GM21360 (cell line): ENCODE results near the gene BCL2.
A peak's percentile ranks its signal among the peaks of the same experiment; 100 is the strongest.

Source experiments
- ATAC-seq: cut with Tn5 transposase; IDR thresholded peaks from one replicate; pipeline ENCODE4 v1.9.1; 2021; ENCODE audit warnings: mild to moderate bottlenecking, moderate library complexity; ENCODE audit not compliant: unreplicated experiment

Gene BCL2

DNA sequence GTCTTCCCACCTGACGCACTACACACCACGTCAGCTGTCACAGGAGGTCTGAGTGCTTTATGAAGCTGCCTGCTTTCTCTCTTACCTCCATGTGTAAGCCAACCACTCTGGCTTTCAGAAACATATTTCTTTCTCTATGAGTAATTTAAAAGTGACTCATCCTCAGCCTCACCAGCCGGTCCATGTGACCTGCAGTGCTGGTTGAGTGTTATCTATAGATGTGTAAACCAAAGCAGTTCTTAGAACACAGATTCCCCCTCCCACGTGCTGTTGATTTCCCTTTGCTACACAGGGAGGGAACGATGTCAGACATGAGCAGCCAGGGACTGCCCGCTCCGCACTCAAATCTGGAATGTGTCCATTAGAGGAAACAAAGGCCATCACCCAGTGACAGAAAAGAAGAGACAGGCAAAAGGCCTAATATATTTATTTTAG is 157.8 kb downstream of the BCL2 start:
- ATAC-seq: peak; percentile 51

DNA sequence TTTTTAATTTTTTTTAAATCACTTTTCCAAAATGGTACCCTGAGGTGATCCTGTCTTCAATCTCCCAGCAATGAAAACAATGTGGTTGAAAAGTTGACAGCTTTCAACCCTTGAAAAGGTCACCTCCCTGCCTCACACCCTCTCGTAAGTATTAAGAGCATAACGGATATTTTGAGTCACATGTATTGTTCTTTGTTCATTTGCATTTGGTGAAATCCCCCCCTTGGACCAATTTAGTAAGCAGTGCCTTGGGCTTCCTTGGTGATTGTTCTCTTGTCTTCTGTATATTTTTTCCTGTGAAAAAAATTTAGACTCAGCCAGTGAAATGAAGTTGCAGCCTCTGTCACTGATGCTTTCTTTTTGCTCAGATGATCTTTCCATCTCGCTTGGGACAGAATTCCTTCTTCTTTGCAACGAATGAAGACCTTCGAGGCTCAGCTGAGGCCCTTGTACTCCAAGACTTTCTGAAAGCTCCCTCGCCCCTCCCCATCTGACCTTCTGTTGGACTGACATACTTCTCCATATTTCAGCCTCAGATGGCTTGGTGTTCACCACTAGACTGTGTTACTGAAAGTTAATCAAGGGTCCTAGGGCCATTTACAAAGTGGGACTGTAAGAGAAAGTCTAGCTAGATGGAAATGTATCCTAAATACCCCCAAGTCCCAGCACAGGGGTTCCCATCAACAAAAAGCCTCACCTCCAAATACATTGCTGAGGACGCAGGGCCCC is 158.4 kb downstream of the BCL2 start:
- peak; percentile 17 for ATAC-seq

DNA sequence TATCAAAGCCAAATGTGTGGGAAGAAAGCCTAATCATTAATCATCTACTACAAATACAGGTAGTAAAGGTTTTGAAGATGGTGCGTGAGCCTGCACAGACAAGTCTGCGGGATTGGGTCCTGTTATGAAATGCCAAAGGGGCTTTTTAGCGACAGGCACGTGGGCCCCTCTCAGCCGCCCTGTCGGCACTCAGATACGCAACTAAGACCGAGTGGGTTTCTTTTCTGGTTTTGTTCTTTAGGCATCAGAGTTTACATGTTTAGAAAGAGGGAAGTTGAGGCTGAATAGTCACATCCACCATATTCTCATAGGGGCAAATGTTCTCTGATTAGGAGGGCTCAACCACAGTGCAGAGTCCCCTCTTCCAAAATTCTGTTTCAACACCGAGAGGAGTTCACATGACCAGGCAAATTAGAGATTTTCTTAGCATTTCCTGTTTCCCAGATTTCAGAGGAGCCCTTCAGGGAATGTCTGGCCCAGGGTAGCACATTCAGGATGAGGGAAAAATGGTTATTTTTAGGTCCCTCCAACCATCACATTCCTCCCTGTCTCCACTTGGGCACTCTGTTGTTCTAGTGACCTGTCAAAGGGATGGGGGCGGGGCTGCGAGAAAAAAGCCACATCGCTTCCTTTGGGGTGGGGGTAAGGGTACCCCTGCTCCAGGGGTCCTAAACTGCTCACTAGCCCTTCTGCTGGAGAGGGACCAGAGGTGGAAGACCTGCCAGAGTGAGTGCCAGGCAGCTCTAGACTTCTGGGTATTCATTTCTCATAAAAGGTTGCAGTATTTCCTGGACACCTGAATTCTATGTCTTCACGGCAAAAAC is 159.2 kb downstream of the BCL2 start:
- no peak for ATAC-seq

DNA sequence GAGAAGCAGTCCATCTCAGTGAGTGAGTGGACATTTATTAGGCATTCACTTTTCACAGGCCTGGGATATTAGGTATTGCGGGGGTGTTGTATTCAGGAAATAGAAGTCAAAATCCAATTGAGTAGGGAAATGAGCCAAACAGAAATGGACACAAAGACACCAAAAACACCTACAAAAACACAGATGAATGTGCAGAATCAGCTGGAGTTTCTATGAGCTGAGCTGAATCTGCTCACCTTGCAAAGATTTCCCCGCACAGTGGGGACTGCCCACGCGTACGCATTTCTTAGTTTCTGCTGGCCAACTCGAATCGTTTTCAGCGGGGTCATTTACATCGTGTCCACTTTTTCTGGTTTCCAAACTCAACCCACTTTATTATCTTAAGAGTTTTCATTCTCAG is 160.0 kb downstream of the BCL2 start:
- no peak for ATAC-seq

DNA sequence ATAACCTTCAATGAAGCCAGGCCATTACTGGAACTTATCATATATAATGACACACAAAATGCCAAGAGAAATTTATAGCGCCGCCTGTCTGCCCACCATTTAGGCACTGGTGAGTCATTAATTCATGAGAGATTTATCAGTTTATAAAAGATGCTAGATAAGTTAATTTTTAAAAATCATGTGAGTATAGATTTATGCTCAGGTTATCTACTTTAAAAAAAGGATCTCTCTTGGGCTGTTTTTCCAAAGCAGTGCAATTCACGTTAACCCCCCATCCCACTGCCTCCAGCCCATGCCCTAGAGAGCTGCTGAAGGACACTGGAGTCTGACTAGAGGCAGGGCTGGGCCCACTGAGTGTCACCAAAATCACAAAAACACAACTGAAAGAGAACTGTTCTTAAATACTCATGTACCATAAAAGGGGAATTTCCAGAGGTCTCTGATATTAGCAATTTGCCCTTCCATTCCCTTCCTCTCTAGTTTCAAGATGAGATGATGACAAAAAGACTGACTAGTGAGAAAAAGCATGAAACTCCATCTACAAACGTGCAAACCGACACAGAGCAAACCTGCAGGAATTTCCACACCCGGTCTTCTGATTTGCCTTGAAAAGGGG is 160.8 kb downstream of the BCL2 start:
- ATAC-seq: no peak

DNA sequence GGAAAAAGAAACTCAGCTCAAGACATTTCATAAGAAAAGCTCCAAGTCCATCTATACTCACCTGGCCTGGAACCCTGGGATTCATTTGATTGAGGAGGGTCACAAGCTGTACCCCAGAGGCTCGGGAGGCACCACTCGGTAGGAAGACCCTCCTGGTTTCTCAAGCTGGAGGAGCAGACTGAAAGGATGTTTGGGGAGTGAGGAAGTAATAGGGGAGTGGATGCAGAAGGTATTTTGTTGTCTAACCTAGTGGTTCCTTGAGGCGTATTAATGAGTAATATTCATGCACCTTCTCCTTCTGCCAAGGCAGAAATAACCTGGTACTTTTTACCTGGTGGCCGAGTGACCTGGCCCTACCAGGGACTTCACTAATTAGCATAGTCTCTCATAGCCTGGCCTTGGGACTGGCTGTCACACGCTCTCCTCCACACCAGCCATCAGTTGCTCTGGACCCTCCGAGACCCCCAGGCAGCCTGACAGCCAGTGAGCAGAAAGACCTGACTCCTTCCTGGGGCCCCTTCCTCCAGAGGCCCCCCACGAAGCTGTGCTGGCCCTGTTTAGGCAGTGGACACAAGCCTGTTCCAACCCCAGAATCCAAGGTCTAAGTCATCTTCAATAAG is 161.4 kb downstream of the BCL2 start:
- ATAC-seq: no peak

DNA sequence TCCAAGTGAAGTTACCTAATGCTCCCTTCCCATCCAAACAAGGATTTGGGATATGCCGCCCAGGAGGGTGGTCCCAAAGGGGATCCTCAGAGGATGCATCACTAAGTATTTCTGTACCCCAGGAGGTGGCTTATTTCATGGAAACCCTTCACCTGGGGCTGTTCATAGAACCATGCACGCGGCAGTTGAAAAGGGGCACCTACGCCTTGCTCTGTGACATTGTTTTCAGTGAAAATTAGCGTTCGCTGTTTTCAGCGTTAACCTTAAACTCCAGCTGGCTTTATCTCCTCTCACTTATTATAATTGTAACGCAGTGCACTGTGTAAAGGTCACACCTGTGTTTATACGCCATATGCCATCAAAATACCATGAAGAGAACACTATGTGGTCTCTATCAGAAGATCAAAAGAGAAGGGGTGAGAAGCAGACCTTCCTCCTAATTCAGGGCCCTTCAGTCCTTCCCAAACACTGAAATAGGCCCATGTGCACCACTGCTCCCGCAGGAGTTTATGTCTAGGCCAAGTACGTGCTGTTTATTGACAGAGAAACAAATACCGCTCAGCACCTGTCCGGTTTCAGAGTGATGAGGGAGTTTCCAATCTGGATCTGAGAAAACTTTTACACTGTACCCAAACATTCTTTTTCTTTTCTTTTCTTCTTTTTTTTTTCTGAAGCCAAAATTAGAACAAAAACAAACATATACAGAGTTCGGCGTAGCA is 162.1 kb downstream of the BCL2 start:
- ATAC-seq: no peak

DNA sequence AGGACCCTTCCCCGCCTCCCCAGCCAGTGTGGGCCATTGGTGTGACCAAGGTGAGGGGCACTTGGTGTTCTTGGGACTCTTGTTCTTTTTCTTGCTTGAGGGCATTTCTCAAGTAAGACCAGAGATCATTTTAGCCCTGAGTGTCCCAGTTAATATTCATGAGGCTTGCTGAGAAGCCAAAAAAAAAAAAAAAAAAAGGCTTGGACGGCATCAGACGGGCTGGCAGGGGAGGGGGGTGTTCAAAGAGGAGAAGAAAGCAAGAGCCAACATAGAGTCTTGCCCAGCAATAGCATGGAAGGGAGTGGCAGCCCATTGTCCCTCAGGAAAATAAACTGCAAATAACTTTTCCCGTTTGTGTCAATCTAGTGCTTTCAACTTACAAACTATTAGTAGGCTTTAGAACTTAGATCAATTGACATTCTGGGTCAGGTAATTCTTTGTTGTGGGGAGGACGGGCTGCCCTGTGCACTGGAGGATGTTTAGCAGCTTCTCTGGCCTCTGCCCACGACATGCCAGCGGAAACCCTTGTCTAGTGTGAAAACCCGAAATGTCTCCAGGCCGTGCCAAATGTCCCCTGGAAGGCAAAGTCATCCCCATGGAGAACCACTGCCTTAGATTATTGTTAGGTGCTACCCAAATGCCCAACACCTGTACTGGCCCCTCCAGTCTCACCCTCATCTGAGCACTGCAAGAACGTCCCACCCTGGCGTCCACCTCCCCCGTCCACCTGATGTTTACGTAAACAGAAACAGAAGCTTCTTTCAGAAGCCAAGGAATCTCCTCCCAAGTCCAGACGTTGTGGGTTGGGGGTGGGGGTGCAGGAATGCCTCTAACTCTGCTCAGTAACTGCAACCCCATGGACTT is 163.4 kb downstream of the BCL2 start:
- no peak for ATAC-seq

DNA sequence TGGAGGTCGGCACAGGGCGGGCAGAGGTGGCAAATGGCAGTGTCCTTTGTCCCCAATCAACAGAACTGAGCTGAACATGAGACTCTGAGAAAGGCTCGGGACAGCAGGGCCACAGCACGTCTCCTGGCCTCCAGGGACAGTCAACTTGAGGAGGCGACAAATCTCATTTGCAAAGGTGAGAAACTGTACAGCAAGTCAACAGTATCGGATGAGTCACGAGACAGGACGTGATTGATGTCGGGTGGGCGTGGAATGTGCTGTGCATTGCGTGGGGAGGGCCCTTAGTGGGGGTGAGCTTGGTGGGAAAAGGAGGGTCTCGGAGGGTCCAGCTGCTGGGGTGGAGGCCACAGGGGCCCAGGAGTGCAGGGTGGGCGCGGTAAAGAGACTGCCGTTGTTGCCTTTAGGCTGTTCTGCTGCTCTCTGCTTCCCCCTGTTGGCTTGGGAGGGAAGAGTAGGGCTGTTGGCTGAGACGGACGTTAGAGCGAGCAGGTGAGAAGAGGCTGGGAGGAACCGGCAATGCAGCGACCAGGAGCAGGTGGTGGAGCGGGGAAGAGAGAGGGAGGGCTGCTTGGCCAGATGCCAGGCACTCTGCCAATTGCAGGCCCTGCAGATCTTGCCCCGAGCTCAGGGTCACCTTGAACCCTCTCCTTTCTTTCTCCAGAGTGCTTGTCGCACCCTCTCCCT is 164.3 kb downstream of the BCL2 start:
- ATAC-seq: peak; percentile 32

DNA sequence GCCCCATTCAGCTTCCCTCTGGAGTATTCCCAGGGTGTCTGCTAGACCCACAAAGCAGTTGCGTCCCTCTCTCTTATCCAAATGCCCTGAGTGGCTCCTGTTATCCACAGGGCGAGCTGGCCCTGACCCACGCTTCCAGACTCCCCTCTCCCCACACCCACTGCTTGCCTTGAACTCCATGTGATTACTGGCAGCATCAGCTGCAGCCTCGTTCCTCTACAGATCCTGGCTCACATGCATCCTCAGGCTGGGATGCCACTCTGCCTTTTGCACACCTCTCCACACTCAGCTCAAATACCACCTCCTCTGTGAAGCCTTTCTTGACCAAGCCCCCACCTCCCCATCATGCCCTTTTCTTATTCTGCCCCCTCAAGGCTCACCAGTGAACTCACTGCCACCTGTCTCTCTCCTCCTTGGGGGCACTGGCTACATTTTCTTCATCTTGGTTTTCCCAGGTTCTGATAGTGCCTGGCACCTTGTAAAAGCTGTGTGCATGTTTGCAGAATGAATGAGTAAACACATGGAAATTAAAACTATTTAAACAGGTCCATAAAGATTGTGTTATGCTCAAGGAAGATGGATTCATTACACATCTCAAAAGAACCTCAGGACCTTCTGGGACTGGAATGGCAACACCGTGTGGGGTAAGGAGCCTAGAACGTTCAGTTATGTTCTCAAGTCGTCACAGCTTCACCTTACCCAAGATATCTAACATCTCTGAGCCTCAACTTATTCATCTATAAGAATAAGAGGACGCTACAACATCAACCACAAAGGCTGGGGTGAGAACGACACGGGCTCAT is 165.0 kb downstream of the BCL2 start:
- ATAC-seq: no peak

DNA sequence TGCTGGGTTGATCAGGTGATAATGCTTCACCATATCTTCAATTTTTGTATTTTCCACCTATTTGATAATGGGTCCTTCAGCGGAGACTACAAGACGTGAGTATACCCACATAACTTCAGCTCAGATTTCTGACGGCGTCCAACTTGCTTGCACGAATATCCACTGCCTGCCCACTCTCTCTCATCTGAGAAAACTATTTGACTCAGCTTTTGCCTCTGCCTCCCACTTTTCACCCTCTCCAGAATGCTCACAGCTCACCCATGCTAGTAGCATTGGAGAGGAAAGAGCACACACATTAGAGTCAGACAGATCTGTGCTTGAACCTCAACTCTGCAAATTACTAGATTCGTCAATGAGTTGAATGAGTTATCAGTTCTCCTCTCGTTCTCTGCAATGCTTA is 166.8 kb downstream of the BCL2 start:
- peak; percentile 33 for ATAC-seq

DNA sequence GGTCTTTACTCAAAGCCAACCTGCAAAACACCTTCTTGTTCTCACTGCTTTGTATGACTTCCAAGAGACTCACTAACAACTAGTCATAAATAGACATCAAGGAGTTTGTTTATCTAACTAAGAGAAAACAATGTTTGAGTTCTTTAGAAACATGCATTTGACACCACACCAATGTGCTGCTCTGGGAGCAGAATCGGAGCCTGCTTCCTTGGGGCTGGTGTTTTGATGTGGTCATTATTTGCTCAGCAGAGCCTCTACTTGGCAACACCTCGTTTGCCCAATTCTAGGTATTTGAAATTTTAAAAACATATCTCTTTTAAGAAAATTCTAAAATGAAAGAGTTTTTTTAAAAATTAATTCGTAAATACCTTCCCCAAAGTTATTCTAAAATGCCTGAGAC is 167.5 kb downstream of the BCL2 start:
- ATAC-seq: no peak

DNA sequence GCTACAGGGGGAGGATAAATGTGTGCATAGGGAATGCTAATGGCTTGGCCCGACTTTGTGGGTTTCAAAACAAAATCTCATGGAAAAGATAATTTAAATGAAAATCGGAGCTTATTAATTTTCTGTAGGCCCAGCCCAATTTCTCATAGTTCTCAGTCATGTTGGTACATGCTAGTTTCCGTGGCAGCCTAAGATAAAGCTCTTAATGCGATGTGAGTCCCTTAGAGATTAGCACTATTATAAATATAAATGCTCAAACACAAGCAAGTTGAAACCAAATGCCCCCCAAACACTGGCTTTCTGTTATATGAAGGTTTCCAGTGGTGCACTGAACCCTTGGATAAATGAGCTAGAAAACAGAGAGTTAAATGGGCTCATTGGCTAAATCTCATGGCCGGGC is 168.0 kb downstream of the BCL2 start:
- no peak for ATAC-seq

DNA sequence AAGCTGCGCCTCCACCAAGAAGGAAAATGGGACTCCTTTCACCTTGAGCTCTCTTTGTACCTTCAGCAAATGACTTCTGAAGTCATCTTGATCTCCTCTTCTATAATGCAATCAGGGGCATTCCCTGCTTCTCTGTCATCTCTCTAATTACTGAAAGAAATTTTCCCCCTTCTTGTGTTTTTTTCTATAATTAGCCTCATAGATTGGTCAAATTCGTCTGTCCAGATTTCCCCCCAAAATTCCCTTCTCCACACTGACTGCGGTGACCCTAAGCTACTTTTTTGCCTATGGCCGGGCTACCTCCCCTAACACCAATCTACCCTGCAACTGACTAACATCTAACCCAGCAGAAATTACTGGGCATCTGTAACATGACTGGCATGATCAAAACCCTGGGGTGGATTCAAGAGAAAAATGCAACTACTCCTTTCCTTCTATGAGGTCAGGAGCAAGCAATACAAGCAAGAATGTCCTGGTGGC is 168.6 kb downstream of the BCL2 start:
- ATAC-seq: no peak

DNA sequence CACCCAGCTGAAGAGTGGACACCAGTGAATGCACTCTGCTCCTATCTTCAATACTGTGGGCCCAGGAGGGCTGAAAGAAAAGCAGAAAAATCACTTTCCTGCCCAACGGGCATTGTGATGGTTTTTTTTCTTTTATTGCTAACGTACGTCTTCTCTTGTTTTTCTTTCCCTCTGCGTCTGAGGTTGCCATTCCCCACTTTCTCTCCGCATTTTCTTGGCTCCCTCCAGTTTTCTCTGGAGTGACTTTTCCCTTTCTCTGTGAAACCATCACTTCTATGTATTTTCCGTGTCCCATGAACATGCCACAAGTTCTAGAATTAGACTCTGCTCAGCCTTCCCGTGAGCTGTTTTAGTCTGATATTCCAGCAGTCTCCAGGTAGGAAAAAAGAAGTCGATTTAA is 169.2 kb downstream of the BCL2 start:
- no peak for ATAC-seq

DNA sequence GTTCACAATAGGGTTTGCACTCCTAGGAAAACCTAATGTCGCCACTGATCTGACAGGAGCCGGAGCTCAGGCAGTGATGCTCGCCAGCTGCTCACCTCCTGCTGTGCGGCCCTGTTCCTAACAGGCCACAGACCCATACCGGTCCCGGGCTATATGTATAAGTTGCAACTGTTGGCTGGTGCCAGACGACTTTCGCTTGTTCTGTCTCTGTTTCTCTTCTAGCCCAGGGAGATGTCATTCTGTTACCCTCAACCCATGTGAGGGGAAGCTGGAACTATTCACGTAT is 170.3 kb downstream of the BCL2 start:
- no peak for ATAC-seq

DNA sequence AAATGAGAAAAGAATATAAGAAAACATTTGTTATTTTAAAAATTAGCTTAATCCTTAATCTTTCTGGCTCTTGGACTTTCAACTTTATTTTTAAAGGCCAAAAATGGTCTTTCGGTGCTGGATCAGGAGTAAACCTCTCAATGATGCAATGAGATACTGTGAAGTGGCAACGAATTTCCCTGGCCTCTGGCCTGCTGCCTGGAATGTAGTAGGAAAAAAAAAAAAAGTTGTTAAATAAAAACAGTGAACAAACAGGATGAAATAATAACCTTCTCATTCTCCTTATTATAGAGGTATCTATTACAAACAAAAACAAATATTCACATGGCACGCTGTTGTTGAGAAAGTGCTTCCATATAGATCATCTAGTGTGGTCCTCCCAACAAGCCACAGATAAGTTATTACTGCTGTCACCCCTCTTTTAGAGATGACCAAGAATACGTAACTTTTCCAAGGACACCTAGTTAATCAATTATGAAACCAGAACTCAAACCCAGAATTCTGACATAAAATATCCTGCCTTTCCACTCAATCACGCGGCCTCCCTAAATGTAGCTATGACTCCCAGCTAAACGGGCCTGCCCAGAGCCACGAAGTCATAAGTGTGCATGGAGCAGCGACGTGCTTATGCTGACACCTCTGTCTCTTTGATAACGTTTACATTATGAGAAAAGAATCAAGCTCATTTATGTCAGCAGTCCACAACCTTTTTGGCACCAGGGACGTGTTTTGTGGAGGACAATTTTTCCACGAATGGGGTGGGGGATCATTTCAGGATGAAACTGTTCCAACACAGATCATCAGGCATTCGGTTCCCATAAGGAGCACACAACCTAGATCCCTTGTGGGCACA is 170.9 kb downstream of the BCL2 start:
- ATAC-seq: no peak

DNA sequence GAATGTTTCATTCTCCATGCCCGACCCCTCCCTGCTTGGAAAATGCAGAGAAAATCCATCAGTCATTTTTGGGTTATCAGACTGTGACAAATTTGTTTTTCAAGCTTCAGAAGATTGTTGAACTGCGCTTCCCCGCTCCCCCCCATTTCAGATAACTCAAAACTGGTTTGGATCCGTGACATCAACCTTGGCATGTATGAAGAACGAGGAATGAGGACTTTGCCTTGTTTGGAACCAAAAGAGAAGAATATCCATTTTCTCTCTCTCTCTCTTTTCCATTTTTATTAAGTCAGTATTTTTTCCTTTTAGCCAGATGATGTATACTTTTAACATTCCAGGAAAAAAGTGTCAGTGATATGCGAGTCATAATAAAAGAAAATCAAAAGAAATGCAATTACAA is 171.6 kb downstream of the BCL2 start:
- ATAC-seq: no peak
